HS-27A (cell line): ENCODE data around the gene OR52I1.

Experiments used
- DNase-seq: peaks from one replicate; pipeline ENCODE4 v3.0.0-alpha.2; 2012; ENCODE audit warnings: low read depth, missing footprints

The OR52I1 gene

GRCh38 chr11:4611986-4612385 lies 18.1 kb downstream of the OR52I1 start:
- DNase-seq: no peak

GRCh38 chr11:4615856-4616444 lies 22.1 kb downstream of the OR52I1 start:
- no peak for DNase-seq

GRCh38 chr11:4619514-4619913 lies 25.7 kb downstream of the OR52I1 start:
- DNase-seq: no peak

- DNase-seq: peak; percentile 50
Measured at GRCh38 chr11:4626207-4627099, 32.6 kb downstream of the OR52I1 start.

GRCh38 chr11:4636136-4636535 lies 42.3 kb downstream of the OR52I1 start:
- DNase-seq: no peak

GRCh38 chr11:4636962-4637661 lies 43.3 kb downstream of the OR52I1 start, which contains the start of gene OR51D1:
Gene OR51D1 (plus strand): TSS chr11:4637477. CDS start chr11:4639791, 2,314 bp downstream.
- peak; percentile 30 for DNase-seq

- DNase-seq: no peak
Measured at GRCh38 chr11:4637662-4638047, 43.8 kb downstream of the OR52I1 start.

- no peak for DNase-seq
Measured at GRCh38 chr11:4639931-4640330, 46.1 kb downstream of the OR52I1 start.

GRCh38 chr11:4641501-4641900 lies 47.7 kb downstream of the OR52I1 start:
- DNase-seq: no peak

- DNase-seq: no peak
Measured at GRCh38 chr11:4642043-4642442, 48.2 kb downstream of the OR52I1 start.

GRCh38 chr11:4643076-4643475 lies 49.2 kb downstream of the OR52I1 start:
- DNase-seq: no peak

- DNase-seq: no peak
Measured at GRCh38 chr11:4643682-4644081, 49.8 kb downstream of the OR52I1 start, which contains the start of gene OR51E1. Gene OR51E1 (plus strand): TSS chr11:4643982. CDS start chr11:4652527, 8,545 bp downstream.

- no peak for DNase-seq
Measured at GRCh38 chr11:4644233-4644632, 50.4 kb downstream of the OR52I1 start.
